PC-3 (cell line): ENCODE results near the gene PARG.
"Not testable (repeated sequence)": the region's sequence is repeated elsewhere in the genome, so short reads cannot be mapped to it uniquely, and the experiment has no call there.

Source experiments
- EZH2 ChIP-seq: fragments of 300-600 bp; sonication (generic); IDR thresholded peaks from one replicate; pipeline ENCODE4 v1.6.1; 2017; ENCODE audit warnings: antibody characterized with exemption, mild to moderate bottlenecking, low read length; ENCODE audit not compliant: unreplicated experiment
- TF ChIP-seq, protein P1 (sequence below): fragments of 300-600 bp; sonication (generic); conservative IDR thresholded peaks from 2 replicates; pipeline ENCODE4 v1.5.1; 2017; ENCODE audit warnings: antibody characterized with exemption, low read depth, mild to moderate bottlenecking, low read length

- TF ChIP-seq, protein P1, sequence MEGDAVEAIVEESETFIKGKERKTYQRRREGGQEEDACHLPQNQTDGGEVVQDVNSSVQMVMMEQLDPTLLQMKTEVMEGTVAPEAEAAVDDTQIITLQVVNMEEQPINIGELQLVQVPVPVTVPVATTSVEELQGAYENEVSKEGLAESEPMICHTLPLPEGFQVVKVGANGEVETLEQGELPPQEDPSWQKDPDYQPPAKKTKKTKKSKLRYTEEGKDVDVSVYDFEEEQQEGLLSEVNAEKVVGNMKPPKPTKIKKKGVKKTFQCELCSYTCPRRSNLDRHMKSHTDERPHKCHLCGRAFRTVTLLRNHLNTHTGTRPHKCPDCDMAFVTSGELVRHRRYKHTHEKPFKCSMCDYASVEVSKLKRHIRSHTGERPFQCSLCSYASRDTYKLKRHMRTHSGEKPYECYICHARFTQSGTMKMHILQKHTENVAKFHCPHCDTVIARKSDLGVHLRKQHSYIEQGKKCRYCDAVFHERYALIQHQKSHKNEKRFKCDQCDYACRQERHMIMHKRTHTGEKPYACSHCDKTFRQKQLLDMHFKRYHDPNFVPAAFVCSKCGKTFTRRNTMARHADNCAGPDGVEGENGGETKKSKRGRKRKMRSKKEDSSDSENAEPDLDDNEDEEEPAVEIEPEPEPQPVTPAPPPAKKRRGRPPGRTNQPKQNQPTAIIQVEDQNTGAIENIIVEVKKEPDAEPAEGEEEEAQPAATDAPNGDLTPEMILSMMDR: not testable (repeated sequence)
- TF ChIP-seq EZH2: not testable (repeated sequence)
These were observed 6.9 kb upstream of the PARG start for GRCh38 chr10:49948737-49949136.
